ENCODE data around the gene PNPLA8. TPM values are rescaled to one million over a fixed set of nuclear protein-coding genes. Genes with fewer than 3 reads are reported as not detected.
"Not testable (repeated sequence)": the region's sequence is repeated elsewhere in the genome, so short reads cannot be mapped to it uniquely, and the experiment has no call there.

Gene PNPLA8
- total RNA-seq, 1 donor from 2014 or later, result 33.4 TPM

DNA sequence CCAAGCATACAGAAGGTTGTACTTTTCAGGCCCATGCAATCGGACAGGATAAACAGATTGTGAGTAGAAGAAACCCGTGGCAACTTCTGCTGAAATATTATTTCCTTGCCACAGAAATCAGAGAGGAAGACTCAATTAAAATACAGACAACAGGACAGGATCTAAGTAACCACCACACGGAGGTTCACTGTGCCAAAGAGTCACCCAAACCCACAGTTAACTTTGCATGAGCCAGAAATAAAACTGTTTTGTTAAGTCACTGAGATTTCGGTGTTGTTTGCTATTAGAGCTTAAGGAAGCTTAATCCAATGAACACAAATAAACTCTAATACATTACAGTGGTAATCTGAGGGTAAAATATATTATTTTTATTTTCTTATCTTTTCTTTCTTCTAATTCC, 14.0 kb downstream of the PNPLA8 start:
- Mint-ChIP-seq H3K27ac (no peak overlapping the region), H3K4me3 (no peak overlapping the region)
- no peak overlapping the region for H3K4me3 ChIP-seq

GRCh38 chr7:108504576-108504975, 21.4 kb downstream of the PNPLA8 start:
- not testable (repeated sequence) for H3K36me3 ChIP-seq

More for the DNA sequence above, 14.0 kb downstream of the PNPLA8 start:
- DNase-seq (ENCODE audit: low spot score), result no peak
- H3K9me3 Mint-ChIP-seq, result peaks cover 2% of the 10 kb centered on the region
- Histone ChIP-seq H3F3A (ENCODE audit: low read depth) (no peaks in the 10 kb centered on the region), H3K4me2 (no peak overlapping the region), H3K79me2 (ENCODE audit: low read depth) (peaks cover 17% of the 10 kb centered on the region), H4K20me1 (ENCODE audit: low read depth) (no peaks in the 10 kb centered on the region), H3K4me1 (no peaks in the 10 kb centered on the region), H3K27ac (no peak overlapping the region), H3K9me3 (ENCODE audit: low read depth) (no peaks in the 10 kb centered on the region), H3K9ac (no peak overlapping the region), H3K36me3 (peaks cover 6% of the 10 kb centered on the region), H3K27me3 (no peaks in the 10 kb centered on the region), H2AFZ (replicated peaks) (no peak overlapping the region)
- TF ChIP-seq EZH2phosphoT487 (IDR thresholded peaks at IDR 0.05) (no peak), EZH2 (IDR thresholded peaks at IDR 0.05) (no peak), CTCF (IDR thresholded peaks at IDR 0.05) (no peak)
- no peaks in the 10 kb centered on the region for H3K27me3 Mint-ChIP-seq (ENCODE audit: insufficient read depth, low read depth)
- peaks cover 28% of the 10 kb centered on the region for H3K36me3 Mint-ChIP-seq
- no peaks in the 10 kb centered on the region for H3K4me1 Mint-ChIP-seq

GRCh38 chr7:108503112-108504026, 22.6 kb downstream of the PNPLA8 start:
- H3K79me2 ChIP-seq (ENCODE audit: low read depth), result peaks cover 11% of the 10 kb centered on the region
- H4K20me1 ChIP-seq (ENCODE audit: low read depth), result peaks cover 3% of the 10 kb centered on the region
- H3K4me3 ChIP-seq, result no peak overlapping the region
- no peaks in the 10 kb centered on the region for H3K4me1 ChIP-seq
- TF ChIP-seq EZH2phosphoT487 (IDR thresholded peaks at IDR 0.05), result no peak
- no peak for TF ChIP-seq EZH2 (IDR thresholded peaks at IDR 0.05)
- no peak for TF ChIP-seq CTCF (IDR thresholded peaks at IDR 0.05)
- H3K36me3 ChIP-seq, result no peaks in the 10 kb centered on the region
- no peak overlapping the region for H3K27ac ChIP-seq
- H3K9ac ChIP-seq, result no peak overlapping the region
- no peaks in the 10 kb centered on the region for H3K9me3 Mint-ChIP-seq
- H3K9me3 ChIP-seq (ENCODE audit: low read depth), result no peaks in the 10 kb centered on the region
- H3K27me3 ChIP-seq, result no peaks in the 10 kb centered on the region
- H3K36me3 Mint-ChIP-seq, result peaks cover 12% of the 10 kb centered on the region
- no peaks in the 10 kb centered on the region for H3K27me3 Mint-ChIP-seq (ENCODE audit: insufficient read depth, low read depth)
- DNase-seq (ENCODE audit: low spot score), result no peak
- H2AFZ ChIP-seq (replicated peaks), result no peak overlapping the region
- no peak overlapping the region for H3K27ac Mint-ChIP-seq
- no peak overlapping the region for H3K4me3 Mint-ChIP-seq
- no peaks in the 10 kb centered on the region for H3K4me1 Mint-ChIP-seq
- no peaks in the 10 kb centered on the region for H3F3A ChIP-seq (ENCODE audit: low read depth)
- H3K4me2 ChIP-seq, result no peak overlapping the region

More at GRCh38 chr7:108504576-108504975, 21.4 kb downstream of the PNPLA8 start:
- H3K27me3 ChIP-seq; H3K9me3 ChIP-seq (ENCODE audit: low read depth); H3K27ac ChIP-seq; H3K4me2 ChIP-seq; H3K4me3 ChIP-seq; H3K9ac ChIP-seq; H4K20me1 ChIP-seq (ENCODE audit: low read depth); H3K4me3 Mint-ChIP-seq; H3K4me1 Mint-ChIP-seq; H3K9me3 Mint-ChIP-seq; DNase-seq (ENCODE audit: low spot score); H3K4me1 ChIP-seq; H2AFZ ChIP-seq (replicated peaks); H3K27ac Mint-ChIP-seq; H3F3A ChIP-seq (ENCODE audit: low read depth); H3K27me3 Mint-ChIP-seq (ENCODE audit: insufficient read depth, low read depth): not testable (repeated sequence)
- H3K79me2 ChIP-seq (ENCODE audit: low read depth), result peaks cover 11% of the 10 kb centered on the region
- H3K36me3 Mint-ChIP-seq, result peaks cover 12% of the 10 kb centered on the region

DNA sequence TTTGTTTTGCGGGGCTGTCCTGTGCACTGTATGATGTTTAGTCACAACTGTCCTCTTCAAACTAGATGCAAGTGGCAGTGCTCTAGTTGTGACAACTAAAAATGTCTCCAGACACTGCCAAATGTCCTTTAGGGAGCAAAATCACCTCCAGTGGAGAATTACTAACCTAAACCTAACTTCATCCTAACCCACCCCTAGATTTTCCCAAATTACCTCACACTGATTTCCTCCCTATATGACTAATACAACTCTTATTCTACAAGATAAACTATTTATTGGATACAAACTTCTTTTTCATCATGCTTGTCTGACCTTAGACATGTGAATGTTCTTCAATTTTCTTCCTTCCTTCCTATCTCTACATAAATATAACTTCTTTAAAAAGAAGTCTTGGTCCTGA, 26.4 kb downstream of the PNPLA8 start:
- Mint-ChIP-seq H3K4me1 (no peaks in the 10 kb centered on the region), H3K27me3 (ENCODE audit: insufficient read depth, low read depth) (no peaks in the 10 kb centered on the region), H3K4me3 (no peak overlapping the region), H3K27ac (no peak overlapping the region), H3K36me3 (peaks cover 5% of the 10 kb centered on the region), H3K9me3 (no peaks in the 10 kb centered on the region)
- TF ChIP-seq EZH2 (IDR thresholded peaks at IDR 0.05) (no peak), CTCF (IDR thresholded peaks at IDR 0.05) (no peak), EZH2phosphoT487 (IDR thresholded peaks at IDR 0.05) (no peak)
- H3K9me3 ChIP-seq (ENCODE audit: low read depth), result no peaks in the 10 kb centered on the region
- H3K4me2 ChIP-seq, result no peak overlapping the region
- H3K36me3 ChIP-seq, result no peaks in the 10 kb centered on the region
- no peaks in the 10 kb centered on the region for H3K79me2 ChIP-seq (ENCODE audit: low read depth)
- no peak for DNase-seq (ENCODE audit: low spot score)
- no peak overlapping the region for H3K9ac ChIP-seq
- no peak overlapping the region for H3K4me3 ChIP-seq
- no peaks in the 10 kb centered on the region for H3K27me3 ChIP-seq
- H3K27ac ChIP-seq, result no peak overlapping the region
- peaks cover 3% of the 10 kb centered on the region for H4K20me1 ChIP-seq (ENCODE audit: low read depth)
- H3K4me1 ChIP-seq, result no peaks in the 10 kb centered on the region
- H2AFZ ChIP-seq (replicated peaks), result no peak overlapping the region
- peaks cover 10% of the 10 kb centered on the region for H3F3A ChIP-seq (ENCODE audit: low read depth)

Measured in neural progenitor cell (in vitro differentiated cells).